K562 (cell line): ENCODE measurements around the gene HK1. TPM values are rescaled to one million over a fixed set of nuclear protein-coding genes. Genes with fewer than 3 reads are reported as not detected.

Experiments
- CREBBP ChIP-seq: IDR thresholded peaks from one replicate; pipeline ENCODE4 v1.6.1; 2012; ENCODE audit warnings: low read depth, mild to moderate bottlenecking, control low read depth, inconsistent platforms, low read length
- HMG20A ChIP-seq: fragments of 450-650 bp; formaldehyde crosslinking; conservative IDR thresholded peaks from 2 replicates; pipeline ENCODE4 v1.4.0; 2020; ENCODE audit warnings: mild to moderate bottlenecking, mixed read lengths
- LARP7 ChIP-seq: fragments of 450-650 bp; IDR thresholded peaks from 2 replicates; pipeline ENCODE4 v1.6.1; 2016
- MAFF ChIP-seq: IDR thresholded peaks from 2 replicates; pipeline ENCODE4 v1.6.1; 2012; ENCODE audit warnings: low read length, improper control_type of control experiment
- MIER1 ChIP-seq: fragments of 450-650 bp; IDR thresholded peaks from 2 replicates; pipeline ENCODE4 v1.6.1; 2016; ENCODE audit warnings: antibody characterized with exemption, mild to moderate bottlenecking, low read depth
- SIN3B ChIP-seq: fragments of 450-650 bp; IDR thresholded peaks from 2 replicates; pipeline ENCODE4 v1.6.1; 2017; ENCODE audit warnings: low read depth, mild to moderate bottlenecking, moderate library complexity
- TEAD4 ChIP-seq, 2 experiments: sonication (generic) in 1 of 2; formaldehyde crosslinking in 1 of 2; IDR thresholded peaks; 2 replicates each; pipeline versions ENCODE4 v1.6.1 to v1.8.0; 2012 to 2022; ENCODE audit warnings: borderline replicate concordance in 1 of 2, inconsistent platforms in 1 of 2, low read length in 1 of 2, mild to moderate bottlenecking in 1 of 2, missing genetic modification reagents in 1 of 2
- ZEB2 ChIP-seq: fragments of 450-650 bp; IDR thresholded peaks from 2 replicates; pipeline ENCODE4 v1.6.1; 2016
- ZHX1 ChIP-seq: fragments of 150-350 bp; conservative IDR thresholded peaks from 2 replicates; pipeline ENCODE4 v1.6.1; 2014; ENCODE audit warnings: low read length
- ZNF121 ChIP-seq: sonication (generic); formaldehyde crosslinking; conservative IDR thresholded peaks from 2 replicates; pipeline ENCODE4 v1.8.0; 2022; ENCODE audit warnings: missing genetic modification reagents
- ZNF512 ChIP-seq: IDR thresholded peaks from 2 replicates; pipeline ENCODE4 v1.6.1; 2016; ENCODE audit warnings: missing genetic modification characterization, missing compliant biosample characterization
- polyA plus RNA-seq, 8 experiments: library from polyadenylated mRNA; depleted of rRNA in 4 of 8; stranded (reverse) in 5 of 8; unstranded in 3 of 8; fragments of >200 nt; fragmentation: Nextera tagmentation in 2 of 8; fragmentation: Illumina TruSeq in 1 of 8; extraction: Ambion mirVana in 2 of 8; extraction: Trizol in 1 of 8; gene quantifications; 2 replicates each; pipeline versions ENCODE4 v1.2.1 to v1.2.3, GENCODE V29; 2011 to 2014; ENCODE audit warnings: inconsistent platforms in 1 of 8, missing spikeins in 1 of 8
- total RNA-seq, 7 experiments: library from RNA; depleted of rRNA in 6 of 7; stranded (reverse); fragments of >200 nt in 6 of 7; fragmentation: Illumina TruSeq in 2 of 7; extraction: Trizol in 2 of 7; gene quantifications; 2 replicates each; pipeline versions ENCODE4 v1.2.1 to v1.2.3, GENCODE V29; 2011 to 2021; ENCODE audit warnings: low replicate concordance in 1 of 7
- TF ChIP-seq, protein P1 (sequence below): conservative IDR thresholded peaks from 2 replicates; pipeline ENCODE4 v1.6.1; 2011; ENCODE audit warnings: low read depth, mild to moderate bottlenecking, low read length; ENCODE audit not compliant: control insufficient read depth
- TF ChIP-seq, protein P2 (sequence below): fragments of 200-800 bp; sonication (Bioruptor generic); IDR thresholded peaks from 2 replicates; pipeline ENCODE4 v1.6.1; 2017; ENCODE audit warnings: missing genetic modification characterization, missing compliant biosample characterization
- TF ChIP-seq, protein P3 (sequence below), 2 experiments: IDR thresholded peaks in 1 of 2; conservative IDR thresholded peaks in 1 of 2; 2 replicates each; pipeline ENCODE4 v1.6.1; 2016; ENCODE audit warnings: low read depth in 2 of 2, mild to moderate bottlenecking in 1 of 2, missing compliant biosample characterization in 1 of 2, missing genetic modification characterization in 1 of 2, moderate library complexity in 1 of 2

HK1 gene
- total and polyA plus RNA-seq, 9 of the 15 experiments (the other 6 are each of a cell fraction or from before 2014, with no cell fraction given): 29.2 to 444 (median 193) TPM

GRCh38 chr10:69315610-69316312, 37.5 kb downstream of the HK1 start (continued):
- TF ChIP-seq, protein P1, sequence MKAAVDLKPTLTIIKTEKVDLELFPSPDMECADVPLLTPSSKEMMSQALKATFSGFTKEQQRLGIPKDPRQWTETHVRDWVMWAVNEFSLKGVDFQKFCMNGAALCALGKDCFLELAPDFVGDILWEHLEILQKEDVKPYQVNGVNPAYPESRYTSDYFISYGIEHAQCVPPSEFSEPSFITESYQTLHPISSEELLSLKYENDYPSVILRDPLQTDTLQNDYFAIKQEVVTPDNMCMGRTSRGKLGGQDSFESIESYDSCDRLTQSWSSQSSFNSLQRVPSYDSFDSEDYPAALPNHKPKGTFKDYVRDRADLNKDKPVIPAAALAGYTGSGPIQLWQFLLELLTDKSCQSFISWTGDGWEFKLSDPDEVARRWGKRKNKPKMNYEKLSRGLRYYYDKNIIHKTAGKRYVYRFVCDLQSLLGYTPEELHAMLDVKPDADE: peak; percentile 57; the same call in 1 of the 2 replicates
- TF ChIP-seq SIN3B (no peak), MAFF (peak; percentile 76; the same call in 1 of the 2 replicates), LARP7 (peak; percentile 99), ZNF512 (tag) (no peak), HMG20A (CRISPR knock-in tag) (0 out of 2 replicates have a peak, but pooled peaks have one; percentile 33), ZEB2 (peak; percentile 70), CREBBP (peak; percentile 72), MIER1 (peak; percentile 76; the same call in 1 of the 2 replicates), TEAD4 (IDR thresholded peaks at IDR 0.05; ENCODE audit: low read length) (peak; percentile 91), TEAD4 (CRISPR knock-in tag; IDR thresholded peaks at IDR 0.05; ENCODE audit: borderline replicate concordance) (no peak), ZHX1 (no peak), ZNF121 (CRISPR knock-in tag) (no peak)
- TF ChIP-seq, protein P2, sequence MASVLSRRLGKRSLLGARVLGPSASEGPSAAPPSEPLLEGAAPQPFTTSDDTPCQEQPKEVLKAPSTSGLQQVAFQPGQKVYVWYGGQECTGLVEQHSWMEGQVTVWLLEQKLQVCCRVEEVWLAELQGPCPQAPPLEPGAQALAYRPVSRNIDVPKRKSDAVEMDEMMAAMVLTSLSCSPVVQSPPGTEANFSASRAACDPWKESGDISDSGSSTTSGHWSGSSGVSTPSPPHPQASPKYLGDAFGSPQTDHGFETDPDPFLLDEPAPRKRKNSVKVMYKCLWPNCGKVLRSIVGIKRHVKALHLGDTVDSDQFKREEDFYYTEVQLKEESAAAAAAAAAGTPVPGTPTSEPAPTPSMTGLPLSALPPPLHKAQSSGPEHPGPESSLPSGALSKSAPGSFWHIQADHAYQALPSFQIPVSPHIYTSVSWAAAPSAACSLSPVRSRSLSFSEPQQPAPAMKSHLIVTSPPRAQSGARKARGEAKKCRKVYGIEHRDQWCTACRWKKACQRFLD: peak; percentile 80; the same call in 1 of the 2 replicates
- TF ChIP-seq, protein P3, sequence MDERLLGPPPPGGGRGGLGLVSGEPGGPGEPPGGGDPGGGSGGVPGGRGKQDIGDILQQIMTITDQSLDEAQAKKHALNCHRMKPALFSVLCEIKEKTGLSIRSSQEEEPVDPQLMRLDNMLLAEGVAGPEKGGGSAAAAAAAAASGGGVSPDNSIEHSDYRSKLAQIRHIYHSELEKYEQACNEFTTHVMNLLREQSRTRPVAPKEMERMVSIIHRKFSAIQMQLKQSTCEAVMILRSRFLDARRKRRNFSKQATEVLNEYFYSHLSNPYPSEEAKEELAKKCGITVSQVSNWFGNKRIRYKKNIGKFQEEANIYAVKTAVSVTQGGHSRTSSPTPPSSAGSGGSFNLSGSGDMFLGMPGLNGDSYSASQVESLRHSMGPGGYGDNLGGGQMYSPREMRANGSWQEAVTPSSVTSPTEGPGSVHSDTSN (CRISPR knock-in tag; IDR thresholded peaks at IDR 0.05; ENCODE audit: low read depth): no peak
- TF ChIP-seq, protein P3 (tag; conservative IDR thresholded peaks at IDR 0.05; ENCODE audit: low read depth): no peak
